ENCODE measurements around the gene VAPB.

Gene VAPB

DNA sequence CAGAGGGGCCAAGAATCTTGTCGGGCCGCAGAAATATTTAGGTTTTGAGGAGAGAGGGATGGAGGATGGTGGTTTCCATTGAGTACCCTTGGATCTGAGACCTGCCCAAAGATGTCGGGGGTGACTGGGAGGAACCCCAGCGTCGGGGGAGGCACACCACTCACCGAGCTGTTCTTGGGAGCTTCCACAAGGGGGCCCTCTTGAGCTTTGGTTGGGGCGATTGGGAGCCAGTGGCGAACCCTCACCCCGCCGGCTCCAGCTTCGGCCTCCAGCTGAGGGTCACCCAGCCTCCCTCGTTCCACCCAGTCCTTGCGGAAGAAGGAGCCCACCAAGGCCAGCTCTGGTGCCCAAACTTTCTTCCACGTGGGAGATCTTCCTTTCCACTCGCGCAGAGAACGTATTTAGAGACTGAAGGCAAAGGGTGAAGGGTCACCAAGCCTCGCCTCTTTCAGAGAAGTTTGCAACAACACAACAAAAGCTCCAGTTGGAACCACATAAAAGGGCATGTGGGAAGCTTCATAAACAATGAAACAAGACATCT is 92.5 kb downstream of the VAPB start:
- no peak overlapping the region for H3K27ac ChIP-seq (replicated peaks)
- peak in 1 of 2 experiments; percentile 5 for DNase-seq (ENCODE audit: low read depth in 1 of 2, low spot score in 1 of 2)
- peaks cover 2% of the 10 kb centered on the region for H3K27me3 ChIP-seq (ENCODE audit: insufficient read depth, poor library complexity, severe bottlenecking)
- no peak overlapping the region for H3K4me3 ChIP-seq (replicated peaks; ENCODE audit: insufficient read depth, low read length)
- TF ChIP-seq POLR2AphosphoS5 (IDR thresholded peaks at IDR 0.05; ENCODE audit: low read depth), result no peak
- no peak for TF ChIP-seq REST (IDR thresholded peaks at IDR 0.05; ENCODE audit: insufficient replicate concordance, low read depth)
- TF ChIP-seq GABPA (IDR thresholded peaks at IDR 0.05; ENCODE audit: low read depth), result no peak
- no peak for TF ChIP-seq SPI1 (IDR thresholded peaks at IDR 0.05; ENCODE audit: borderline replicate concordance, low read depth)
- TF ChIP-seq CTCF (IDR thresholded peaks at IDR 0.05; ENCODE audit: insufficient read depth, low read length), result no peak

DNA sequence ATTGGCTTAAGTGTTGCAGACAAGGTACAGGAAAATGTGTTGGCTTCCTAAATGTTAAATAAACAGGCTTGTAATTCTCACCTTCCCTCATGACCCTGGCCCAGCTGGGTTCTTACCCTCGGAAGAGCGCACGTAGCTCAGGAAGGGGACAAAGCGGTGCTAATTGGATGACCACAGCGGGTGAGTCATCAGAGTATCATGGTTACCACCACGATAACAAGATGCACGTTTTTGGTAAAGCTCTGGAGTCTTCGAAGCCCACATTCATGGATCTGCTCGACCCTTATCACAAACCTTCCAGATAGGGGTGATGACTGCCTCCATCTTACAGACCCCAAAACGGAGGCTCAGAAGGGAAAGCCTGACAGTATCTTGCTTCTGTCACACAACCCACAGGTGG is 93.4 kb downstream of the VAPB start:
- TF ChIP-seq GABPA (IDR thresholded peaks at IDR 0.05; ENCODE audit: low read depth), result no peak
- TF ChIP-seq REST (IDR thresholded peaks at IDR 0.05; ENCODE audit: insufficient replicate concordance, low read depth), result no peak
- no peak for TF ChIP-seq CTCF (IDR thresholded peaks at IDR 0.05; ENCODE audit: insufficient read depth, low read length)
- no peak for TF ChIP-seq SPI1 (IDR thresholded peaks at IDR 0.05; ENCODE audit: borderline replicate concordance, low read depth)
- TF ChIP-seq POLR2AphosphoS5 (IDR thresholded peaks at IDR 0.05; ENCODE audit: low read depth), result no peak
- no peak overlapping the region for H3K4me3 ChIP-seq (replicated peaks; ENCODE audit: insufficient read depth, low read length)
- no peak for DNase-seq (ENCODE audit: low read depth in 1 of 2, low spot score in 1 of 2)
- H3K27me3 ChIP-seq (ENCODE audit: insufficient read depth, poor library complexity, severe bottlenecking), result peaks cover 2% of the 10 kb centered on the region
- no peak overlapping the region for H3K27ac ChIP-seq (replicated peaks)

- DNase-seq (ENCODE audit: low read depth in 1 of 2, low spot score in 1 of 2), result no peak
- Histone ChIP-seq H3K4me3 (replicated peaks; ENCODE audit: insufficient read depth, low read length) (no peak overlapping the region), H3K27me3 (ENCODE audit: insufficient read depth, poor library complexity, severe bottlenecking) (peaks cover 2% of the 10 kb centered on the region), H3K27ac (replicated peaks) (no peak overlapping the region)
- TF ChIP-seq SPI1 (IDR thresholded peaks at IDR 0.05; ENCODE audit: borderline replicate concordance, low read depth) (no peak), GABPA (IDR thresholded peaks at IDR 0.05; ENCODE audit: low read depth) (no peak), REST (IDR thresholded peaks at IDR 0.05; ENCODE audit: insufficient replicate concordance, low read depth) (no peak), CTCF (IDR thresholded peaks at IDR 0.05; ENCODE audit: insufficient read depth, low read length) (no peak), POLR2AphosphoS5 (IDR thresholded peaks at IDR 0.05; ENCODE audit: low read depth) (no peak)
These were observed 94.0 kb downstream of the VAPB start for GRCh38 chr20:58483051-58483450.
